HG02642 (cell line): ENCODE results near the gene SV2C.

ENCODE experiments used
- ATAC-seq: cut with Tn5 transposase; IDR thresholded peaks from one replicate; pipeline ENCODE4 v1.9.1; 2021; ENCODE audit warnings: mild to moderate bottlenecking; ENCODE audit not compliant: unreplicated experiment, poor library complexity

SV2C gene

DNA sequence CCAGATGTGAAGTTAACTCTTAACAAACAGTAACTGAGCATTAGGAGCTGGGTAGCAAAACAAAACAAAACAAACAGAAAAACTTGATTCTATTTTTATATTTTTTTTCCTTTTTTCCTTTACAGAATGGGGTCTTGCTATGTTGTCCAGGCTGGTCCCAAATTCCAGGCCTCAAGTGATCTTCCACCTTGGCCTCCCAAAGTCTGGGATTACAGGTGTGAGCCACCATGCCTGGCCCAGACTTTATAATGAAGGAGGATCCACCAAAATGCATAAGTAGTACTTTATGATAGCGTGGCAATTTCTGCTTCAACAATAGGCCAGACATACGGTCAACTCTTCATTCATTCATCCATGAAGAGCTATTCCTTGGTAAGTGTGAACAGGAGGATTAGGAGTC, 314.0 kb downstream of the SV2C start:
- ATAC-seq: no peak

- no peak for ATAC-seq
Measured at GRCh38 chr5:76399268-76399667, 316.1 kb downstream of the SV2C start.

DNA sequence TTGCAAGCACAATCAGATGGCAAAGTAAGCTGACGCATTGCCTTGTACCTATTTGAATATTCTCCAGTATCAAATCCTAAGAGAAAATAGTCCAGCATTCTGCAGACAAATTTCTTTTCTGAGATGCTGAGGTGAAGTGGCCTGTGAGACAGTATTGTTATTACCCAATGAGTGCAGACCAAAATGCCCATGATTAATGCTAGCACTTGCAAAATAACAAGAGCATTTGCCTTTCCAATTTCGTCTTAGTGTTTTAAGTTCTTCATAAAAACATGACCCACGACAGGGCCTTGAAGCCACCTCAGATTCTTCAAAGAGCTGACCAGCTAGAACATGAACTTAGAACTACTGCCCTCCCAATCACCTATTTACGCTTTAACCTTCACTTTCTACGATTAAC, 317.3 kb downstream of the SV2C start:
- ATAC-seq: no peak

- ATAC-seq: peak; percentile 31
Measured at GRCh38 chr5:76401801-76402250, 318.6 kb downstream of the SV2C start.

GRCh38 chr5:76402251-76402885, 319.2 kb downstream of the SV2C start:
- peak; percentile 41 for ATAC-seq

GRCh38 chr5:76402886-76403765, 319.9 kb downstream of the SV2C start, which contains the start of gene IQGAP2:
Gene IQGAP2 (plus strand): TSS chr5:76403285. CDS start chr5:76403546, 261 bp downstream.
- peak; percentile 65 for ATAC-seq
